AG09309 (cell line): Measurements from ENCODE around the gene JAKMIP1.

Experiments
- DNase-seq: peaks from one replicate; pipeline ENCODE4 v3.0.0-alpha.2; 2010; ENCODE audit warnings: low read depth
- H3K4me3 ChIP-seq: 2 replicates; pipeline ENCODE4 v1.5.1; 2011; ENCODE audit warnings: mild to moderate bottlenecking, low read depth, low read length, moderate library complexity; ENCODE audit not compliant: control insufficient read depth
- TF ChIP-seq, protein P1 (sequence below): IDR thresholded peaks from 2 replicates; pipeline ENCODE4 v1.5.1; 2011; ENCODE audit warnings: mild to moderate bottlenecking, low read depth, low read length, inconsistent platforms; ENCODE audit not compliant: insufficient read depth, control insufficient read depth; ENCODE audit errors: missing control alignments

The JAKMIP1 gene

DNA sequence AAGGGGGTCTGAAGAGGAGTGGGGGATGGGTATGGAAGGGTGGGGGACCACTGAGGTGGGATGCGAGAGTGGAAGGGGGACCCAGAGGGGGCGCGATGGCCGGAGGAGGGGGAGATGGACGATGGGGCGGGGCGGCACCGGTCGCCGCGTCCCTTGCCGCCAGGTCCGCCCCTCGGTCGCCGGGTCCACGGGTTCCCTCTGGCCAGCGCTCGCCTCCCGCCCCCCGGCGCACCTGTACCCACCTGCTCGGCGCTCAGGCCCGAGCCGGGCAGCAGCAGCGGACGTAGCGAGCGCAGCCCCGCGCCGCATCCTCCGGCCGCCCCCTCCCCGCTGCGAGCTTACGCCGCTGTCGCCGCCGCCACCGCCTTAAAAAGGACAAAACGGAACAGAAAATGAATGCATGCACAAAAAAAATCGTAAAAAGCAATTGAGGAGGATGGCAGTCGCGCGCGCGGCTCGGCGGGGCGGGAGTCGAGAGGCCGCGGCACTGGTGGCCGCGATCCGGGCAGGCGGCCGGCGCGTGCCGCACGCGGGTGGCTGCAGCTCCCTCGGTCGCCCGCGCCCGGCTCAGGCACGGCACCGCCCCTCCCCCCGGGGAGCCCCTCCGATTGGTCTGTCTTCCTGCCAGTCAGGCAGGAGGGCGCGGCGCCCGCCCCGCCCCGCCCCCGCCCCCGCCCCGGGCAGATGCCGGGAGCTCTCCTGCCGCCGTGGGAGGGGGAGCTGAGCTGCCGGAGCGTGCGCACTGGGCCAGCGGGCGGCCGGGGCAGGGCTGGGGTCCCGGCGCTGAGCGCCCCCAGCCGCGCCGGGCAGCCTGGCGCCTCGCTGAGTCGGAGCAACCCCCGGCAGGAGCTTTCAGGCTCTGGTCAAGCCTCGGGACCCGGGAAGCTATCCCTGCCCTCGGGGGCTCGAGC lies at the start of gene JAKMIP1:
TSS of gene JAKMIP1 (minus strand) at position 539 of the 911 bp plus-strand sequence. CDS start 87,699 bp downstream, outside the sequence.
- DNase-seq = no peak
- no peak within 1 kb of the TSS for H3K4me3 ChIP-seq
- TF ChIP-seq, protein P1, sequence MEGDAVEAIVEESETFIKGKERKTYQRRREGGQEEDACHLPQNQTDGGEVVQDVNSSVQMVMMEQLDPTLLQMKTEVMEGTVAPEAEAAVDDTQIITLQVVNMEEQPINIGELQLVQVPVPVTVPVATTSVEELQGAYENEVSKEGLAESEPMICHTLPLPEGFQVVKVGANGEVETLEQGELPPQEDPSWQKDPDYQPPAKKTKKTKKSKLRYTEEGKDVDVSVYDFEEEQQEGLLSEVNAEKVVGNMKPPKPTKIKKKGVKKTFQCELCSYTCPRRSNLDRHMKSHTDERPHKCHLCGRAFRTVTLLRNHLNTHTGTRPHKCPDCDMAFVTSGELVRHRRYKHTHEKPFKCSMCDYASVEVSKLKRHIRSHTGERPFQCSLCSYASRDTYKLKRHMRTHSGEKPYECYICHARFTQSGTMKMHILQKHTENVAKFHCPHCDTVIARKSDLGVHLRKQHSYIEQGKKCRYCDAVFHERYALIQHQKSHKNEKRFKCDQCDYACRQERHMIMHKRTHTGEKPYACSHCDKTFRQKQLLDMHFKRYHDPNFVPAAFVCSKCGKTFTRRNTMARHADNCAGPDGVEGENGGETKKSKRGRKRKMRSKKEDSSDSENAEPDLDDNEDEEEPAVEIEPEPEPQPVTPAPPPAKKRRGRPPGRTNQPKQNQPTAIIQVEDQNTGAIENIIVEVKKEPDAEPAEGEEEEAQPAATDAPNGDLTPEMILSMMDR = no peak

DNA sequence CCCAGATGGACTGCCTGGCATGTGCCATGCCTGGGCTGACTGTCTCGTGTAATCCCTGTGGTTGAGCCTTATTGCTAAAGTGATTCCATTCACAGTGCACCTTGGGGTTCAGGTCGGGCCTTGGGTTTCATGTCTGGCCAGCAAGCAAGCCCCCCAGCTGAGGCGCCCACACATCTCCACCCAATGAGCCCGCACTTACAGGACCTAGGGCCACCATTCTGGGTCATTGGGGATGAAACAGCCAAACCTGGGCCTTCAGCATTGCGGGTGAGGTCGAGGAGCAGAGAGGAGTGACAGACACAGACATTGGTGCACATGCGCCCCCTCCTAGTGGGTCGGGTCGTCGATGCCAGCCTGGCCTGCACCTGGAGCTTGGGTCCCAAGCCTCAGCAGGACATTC lies 48.0 kb upstream of the JAKMIP1 start:
- DNase-seq = no peak
- TF ChIP-seq, protein P1 = no peak
- H3K4me3 ChIP-seq = no peak overlapping the region

DNA sequence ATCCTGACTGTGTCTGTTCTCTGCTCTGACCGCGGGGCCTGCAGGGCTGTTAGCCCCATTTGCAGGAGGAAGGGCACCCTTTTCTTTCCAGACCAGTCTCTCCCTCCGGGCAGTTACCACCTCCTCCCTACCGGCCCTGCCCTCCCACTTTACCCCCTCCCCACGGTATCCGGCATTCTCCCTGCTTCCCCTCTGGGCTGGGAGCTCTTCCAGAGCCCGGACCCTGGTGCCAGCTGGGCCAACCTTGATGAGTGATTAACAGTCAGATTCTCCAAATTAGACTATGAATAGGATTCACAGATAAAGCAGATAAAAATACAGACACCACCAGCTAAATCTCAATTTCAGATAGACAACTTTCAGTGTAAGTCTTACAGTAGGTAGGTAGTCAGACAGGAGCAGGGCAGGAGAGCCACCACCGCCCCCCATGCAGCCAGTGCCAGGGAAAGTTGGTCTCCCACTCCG lies 45.9 kb upstream of the JAKMIP1 start:
- no peak overlapping the region for H3K4me3 ChIP-seq
- no peak for DNase-seq
- TF ChIP-seq, protein P1 = no peak

DNA sequence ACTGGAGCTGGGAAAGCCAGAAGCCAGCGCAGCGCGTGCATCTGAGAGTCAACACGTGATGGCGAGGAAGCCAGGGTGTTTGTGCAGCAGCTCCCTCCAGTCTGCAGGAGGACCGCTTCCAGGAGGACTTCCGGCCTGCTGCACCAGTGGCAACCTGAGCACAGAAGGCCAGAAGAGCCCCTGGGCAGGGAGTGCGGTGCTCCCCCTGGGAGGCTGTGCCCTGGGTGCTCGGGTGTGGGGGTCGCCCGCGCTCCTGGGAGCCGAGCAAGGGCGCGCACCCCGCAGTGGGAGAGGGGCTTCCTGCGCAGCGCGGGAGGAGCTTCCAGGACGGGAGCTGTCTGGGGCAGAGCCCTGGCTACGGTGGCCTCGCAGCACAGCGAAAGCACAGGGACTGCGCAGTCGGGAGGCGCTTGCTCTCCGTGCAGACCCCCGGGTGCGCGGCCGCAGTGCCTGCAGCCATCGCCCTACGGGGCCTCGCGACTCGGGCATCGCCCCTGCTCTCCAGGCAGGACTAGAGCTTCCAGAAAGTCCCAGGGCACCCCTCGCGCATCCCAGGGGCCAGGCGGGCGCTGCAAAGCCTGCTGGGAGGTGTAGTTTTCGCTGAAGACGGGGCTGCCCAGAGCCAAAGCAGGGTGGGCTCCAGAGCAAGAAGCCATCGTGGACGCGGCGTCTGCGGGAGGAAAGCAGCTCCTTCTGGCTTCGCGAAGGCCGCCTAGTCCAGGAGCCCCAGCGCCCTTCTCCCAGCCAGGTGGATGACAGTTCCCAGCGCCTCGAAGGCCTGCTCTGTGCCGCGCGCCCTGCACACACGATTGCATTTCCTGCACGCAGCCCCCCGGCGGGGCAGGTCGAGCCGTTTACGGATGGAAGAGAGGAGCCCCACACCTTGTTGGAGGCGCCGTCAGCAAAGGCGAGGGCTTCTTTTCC lies 45.2 kb upstream of the JAKMIP1 start:
- TF ChIP-seq, protein P1 = no peak
- H3K4me3 ChIP-seq = no peak overlapping the region

DNA sequence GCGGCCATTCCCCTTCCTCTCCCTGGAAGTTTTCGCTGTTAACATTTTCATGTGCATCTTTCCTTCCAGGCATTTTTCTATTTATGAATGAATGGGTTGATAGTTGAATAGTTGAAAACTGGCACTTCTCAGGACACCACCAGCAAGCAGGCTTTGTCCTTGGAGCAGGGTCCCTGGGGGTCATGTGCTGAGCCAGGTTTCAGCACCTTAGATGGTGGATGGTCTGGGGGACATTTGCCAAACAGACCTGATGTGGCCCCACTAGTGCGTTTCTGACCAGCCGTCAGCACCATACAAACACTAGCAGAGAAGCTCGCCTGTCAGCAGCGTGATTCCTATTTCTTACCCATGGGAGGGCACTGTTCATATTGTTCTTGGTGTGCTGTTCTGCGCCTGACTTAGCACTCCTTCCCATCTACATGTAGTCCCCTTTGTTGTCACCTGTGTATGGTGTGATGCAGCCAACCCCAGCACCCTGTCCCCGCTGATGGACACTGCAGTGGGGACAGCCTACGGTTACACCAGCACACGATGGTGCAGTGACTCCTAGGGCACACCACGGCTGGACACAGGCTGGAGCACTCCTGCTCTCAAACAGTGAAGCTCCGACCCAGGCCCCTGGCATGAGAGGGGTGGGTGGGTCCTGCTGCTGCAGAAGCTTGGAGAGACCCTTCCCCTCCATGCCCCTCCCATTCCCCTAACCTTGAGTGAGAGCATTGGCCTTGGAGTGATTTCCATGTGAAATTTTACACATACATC lies 42.1 kb upstream of the JAKMIP1 start:
- TF ChIP-seq, protein P1 = no peak
- no peak for DNase-seq
- H3K4me3 ChIP-seq = no peak overlapping the region

More for the DNA sequence above, 45.2 kb upstream of the JAKMIP1 start:
- DNase-seq = no peak

DNA sequence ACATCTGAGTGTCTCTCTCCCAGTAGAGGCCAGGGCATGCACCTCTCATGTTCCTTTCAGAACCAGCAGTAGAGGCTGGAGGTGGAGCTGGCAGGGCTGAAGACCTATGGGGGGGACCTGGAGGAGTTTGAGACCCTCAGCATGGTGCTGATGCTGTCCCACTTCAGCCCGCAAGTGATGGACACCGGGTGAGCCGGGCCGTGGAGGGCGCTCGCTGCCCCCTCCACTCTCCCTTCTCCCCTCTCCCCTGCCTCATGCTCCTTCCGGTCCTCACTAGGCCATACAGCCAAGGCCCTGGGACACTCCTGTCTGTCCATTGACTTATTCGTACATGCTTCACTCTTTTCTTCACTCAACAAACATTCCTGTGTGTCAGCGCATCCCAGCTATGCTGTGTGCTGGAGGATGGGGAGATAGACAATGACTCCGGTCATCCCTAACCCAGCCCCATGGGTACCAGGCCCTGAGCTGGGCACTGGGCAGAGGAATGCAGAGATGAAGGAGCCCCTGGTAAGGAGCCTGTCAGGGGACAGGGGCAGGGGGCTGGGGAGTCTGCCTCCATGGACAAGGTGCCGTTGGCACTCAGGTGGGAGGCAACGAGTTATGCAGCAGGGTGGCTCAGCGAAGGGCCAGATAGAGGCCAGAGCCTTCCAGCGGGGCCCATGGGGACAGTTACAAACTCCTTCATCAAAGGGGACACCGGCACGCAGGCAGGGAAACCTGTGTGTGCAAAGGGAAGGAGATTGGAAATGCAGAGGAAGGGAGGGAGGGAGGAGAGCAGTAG lies 40.9 kb upstream of the JAKMIP1 start:
- TF ChIP-seq, protein P1 = no peak
- no peak for DNase-seq

More for the DNA sequence above, 40.9 kb upstream of the JAKMIP1 start:
- H3K4me3 ChIP-seq = no peak overlapping the region
